HepG2 (cell line): Measurements from ENCODE around the gene LRRC51. TPM values are rescaled to one million over a fixed set of nuclear protein-coding genes. Genes with fewer than 3 reads are reported as not detected.

Experiments used
- ATAC-seq: fragments of 200-7000 bp; cut with Tn5 transposase; 3 replicates; pipeline ENCODE4 v1.9.1; 2020; ENCODE audit warnings: mild to moderate bottlenecking, moderate library complexity
- BruUV-seq: library from RNA; stranded (reverse); fragments of 400-500 nt; replicated peaks from 2 replicates; lab custom pipeline; 2021; lab: Mats Ljungman, UMichigan
- CTCF ChIA-PET: fragments of 300-600 bp; formaldehyde crosslinking; extraction: SDS; loops from one replicate; lab custom pipeline; 2021; ENCODE audit warnings: low total read pairs, inconsistent platforms, low intra/inter-chr PET ratio; lab: Yijun Ruan, JAX
- POLR2A ChIA-PET: fragments of 350-600 bp; sonication (Branson Sonifier 250); formaldehyde crosslinking; loops from one replicate; lab custom pipeline; 2020; ENCODE audit warnings: antibody characterized with exemption, inconsistent platforms; lab: Yijun Ruan, JAX
- DNase-seq: peaks from one replicate; pipeline ENCODE4 v3.0.0-alpha.2; 2015; ENCODE audit warnings: low spot score
- FAIRE-seq: peaks from 3 replicates; lab custom pipeline; 2011; peaks lifted over from hg19 to GRCh38; lab: Jason Lieb, UNC
- H2AFZ ChIP-seq: one replicate; pipeline ENCODE4 v1.6.1; 2011; ENCODE audit warnings: low read length, inconsistent platforms
- H3K27ac ChIP-seq: fragments of 300-600 bp; 3 replicates; pipeline ENCODE4 v1.8.0; 2011; ENCODE audit warnings: mixed run types, mild to moderate bottlenecking, mixed read lengths, low read length, inconsistent platforms; ENCODE audit not compliant: insufficient read depth; ENCODE audit errors: extremely low read length
- H3K27me3 ChIP-seq, 2 experiments: fragments of 200-600 bp in 1 of 2; 2 replicates in 1 of 2; 3 replicates in 1 of 2; pipeline versions ENCODE4 v1.6.0 to v1.8.0; 2011; ENCODE audit warnings: low read length in 2 of 2, mild to moderate bottlenecking in 2 of 2, moderate library complexity in 2 of 2, inconsistent platforms in 1 of 2; ENCODE audit not compliant: insufficient read depth in 2 of 2, control insufficient read depth in 1 of 2
- H3K36me3 ChIP-seq, 2 experiments: fragments of 200-600 bp in 1 of 2; replicated peaks in 1 of 2; 2 replicates in 1 of 2; 3 replicates in 1 of 2; pipeline versions ENCODE4 v1.5.1 to v1.8.0; 2011; ENCODE audit warnings: low read length in 2 of 2, inconsistent platforms in 1 of 2; ENCODE audit not compliant: insufficient read depth in 2 of 2, control insufficient read depth in 1 of 2
- H3K4me1 ChIP-seq: 2 replicates; pipeline ENCODE4 v1.5.1; 2012; ENCODE audit warnings: low read length, inconsistent platforms; ENCODE audit not compliant: insufficient read depth
- H3K4me2 ChIP-seq: 2 replicates; pipeline ENCODE4 v1.6.0; 2011; ENCODE audit warnings: low read depth, low read length, inconsistent platforms
- H3K4me3 ChIP-seq, 3 experiments: fragments of 200-600 bp in 1 of 3; sonication (generic), shearing (Covaris generic) in 1 of 3; replicated peaks in 1 of 3; 2 replicates each; pipeline ENCODE4 v1.5.1; 2011 to 2016; ENCODE audit warnings: low read length in 3 of 3, inconsistent platforms in 2 of 3, low read depth in 2 of 3, mild to moderate bottlenecking in 2 of 3, control low read depth in 1 of 3, mixed read lengths in 1 of 3; ENCODE audit not compliant: insufficient read depth in 1 of 3
- H3K79me2 ChIP-seq: one replicate; pipeline ENCODE4 v1.6.1; 2011; ENCODE audit warnings: low read length, inconsistent platforms; ENCODE audit not compliant: insufficient read depth
- H3K9ac ChIP-seq: 2 replicates; pipeline ENCODE4 v1.6.0; 2011; ENCODE audit warnings: mild to moderate bottlenecking, low read depth, low read length, inconsistent platforms; ENCODE audit not compliant: insufficient read depth
- H3K9me3 ChIP-seq: 2 replicates; pipeline ENCODE4 v1.5.1; 2012; ENCODE audit warnings: mild to moderate bottlenecking, low read length
- H4K20me1 ChIP-seq: 2 replicates; pipeline ENCODE4 v1.6.0; 2011; ENCODE audit warnings: inconsistent platforms, mild to moderate bottlenecking, low read length, moderate library complexity; ENCODE audit not compliant: insufficient read depth
- CERS6 ChIP-seq: sonication (generic); formaldehyde crosslinking; IDR thresholded peaks from 2 replicates; pipeline ENCODE4 v1.5.0; 2020; ENCODE audit warnings: missing genetic modification reagents
- GABPB1 ChIP-seq: IDR thresholded peaks from 2 replicates; pipeline ENCODE4 v1.6.1; 2016; ENCODE audit warnings: mild to moderate bottlenecking, missing genetic modification reagents, moderate library complexity, missing compliant biosample characterization
- HNF4A ChIP-seq: sonication (generic); formaldehyde crosslinking; IDR thresholded peaks from 2 replicates; pipeline ENCODE4 v1.4.0; 2020; ENCODE audit warnings: missing genetic modification reagents
- KAT7 ChIP-seq: IDR thresholded peaks from 2 replicates; pipeline ENCODE4 v1.6.1; 2018; ENCODE audit warnings: borderline replicate concordance, missing compliant biosample characterization
- TP53 ChIP-seq: sonication (generic); formaldehyde crosslinking; conservative IDR thresholded peaks from 2 replicates; pipeline ENCODE4 v1.4.0; 2020; ENCODE audit warnings: missing genetic modification reagents
- ZNF333 ChIP-seq: sonication (generic); formaldehyde crosslinking; IDR thresholded peaks from 2 replicates; pipeline ENCODE4 v1.4.0; 2020; ENCODE audit warnings: mild to moderate bottlenecking, missing genetic modification reagents, borderline replicate concordance
- ZNF674 ChIP-seq: sonication (generic); formaldehyde crosslinking; IDR thresholded peaks from 2 replicates; pipeline ENCODE4 v1.5.0; 2020; ENCODE audit warnings: low read depth, mild to moderate bottlenecking, missing genetic modification reagents
- WGBS: methylation state at CpG from one replicate; pipeline ENCODE4 v1.1.6; 2017; ENCODE audit warnings: low lambda C conversion rate; 5-methylcytosine and 5-hydroxymethylcytosine counted together
- in situ Hi-C: cut with HindIII; loops from 2 replicates; pipeline ENCODE4 v1.10.0; 2017; ENCODE audit warnings: low pct_unique_long_range_greater_than_20kb; ENCODE audit not compliant: extremely low pct_ligation_motif_present
- intact Hi-C: fragments of 100-400 bp; cut with micrococcal nuclease; formaldehyde crosslinking; loops from one replicate; pipeline ENCODE4 v1.10.0; 2022; ENCODE audit not compliant: unreplicated experiment
- polyA plus RNA-seq, 8 experiments: library from polyadenylated mRNA; depleted of rRNA in 3 of 8; stranded (reverse) in 7 of 8; unstranded in 1 of 8; fragments of >200 nt; fragmentation: Illumina TruSeq in 4 of 8; extraction: Trizol in 4 of 8; gene quantifications; 2 replicates each; pipeline versions ENCODE4 v1.2.1 to v1.2.3, GENCODE V29; 2011 to 2016; ENCODE audit warnings: low read depth in 4 of 8, missing spikeins in 1 of 8, mixed read lengths in 1 of 8; ENCODE audit not compliant: insufficient read depth in 1 of 8
- total RNA-seq, 5 experiments: library from RNA; depleted of rRNA; stranded (reverse); fragments of >200 nt; fragmentation: Illumina TruSeq; extraction: Trizol; gene quantifications; 2 replicates each; pipeline ENCODE4 v1.2.3, GENCODE V29; 2016; ENCODE audit warnings: low read depth in 1 of 5
- TF ChIP-seq, protein P1 (sequence below): sonication (generic); formaldehyde crosslinking; IDR thresholded peaks from 2 replicates; pipeline ENCODE4 v1.9.0; 2021; ENCODE audit warnings: missing genetic modification reagents, mild to moderate bottlenecking, borderline replicate concordance
- TF ChIP-seq, protein P2 (sequence below): sonication (generic); formaldehyde crosslinking; IDR thresholded peaks from 2 replicates; pipeline ENCODE4 v1.5.0; 2020; ENCODE audit warnings: mild to moderate bottlenecking, missing genetic modification reagents

The LRRC51 gene
- total and polyA plus RNA-seq, 2 of the 13 experiments (the other 11 are each of a cell fraction or from before 2014, with no cell fraction given): 5.3 to 6.0 TPM

GRCh38 chr11:72116019-72116755 is 35.5 kb downstream of the LRRC51 start:
- CTCF ChIA-PET: no interaction called here
- Histone ChIP-seq H3K27ac (no peak overlapping the region), H3K9ac (no peak overlapping the region), H2AFZ (no peak overlapping the region), H4K20me1 (no peaks in the 10 kb centered on the region), H3K36me3 (no peaks in the 10 kb centered on the region), H3K4me1 (peaks cover 21% of the 10 kb centered on the region), H3K27me3 (peaks cover 1 to 9% of the 10 kb centered on the region in 2 experiments; a peak in 1 of 5 replicates), H3K79me2 (no peaks in the 10 kb centered on the region), H3K4me3 (no peak overlapping the region)
- BruUV-seq: no TSS peak
- FAIRE-seq (no peak), ATAC-seq (no peak)
- intact Hi-C loops: no loop called here
- no peak for TF ChIP-seq KAT7
- TF ChIP-seq, protein P1, sequence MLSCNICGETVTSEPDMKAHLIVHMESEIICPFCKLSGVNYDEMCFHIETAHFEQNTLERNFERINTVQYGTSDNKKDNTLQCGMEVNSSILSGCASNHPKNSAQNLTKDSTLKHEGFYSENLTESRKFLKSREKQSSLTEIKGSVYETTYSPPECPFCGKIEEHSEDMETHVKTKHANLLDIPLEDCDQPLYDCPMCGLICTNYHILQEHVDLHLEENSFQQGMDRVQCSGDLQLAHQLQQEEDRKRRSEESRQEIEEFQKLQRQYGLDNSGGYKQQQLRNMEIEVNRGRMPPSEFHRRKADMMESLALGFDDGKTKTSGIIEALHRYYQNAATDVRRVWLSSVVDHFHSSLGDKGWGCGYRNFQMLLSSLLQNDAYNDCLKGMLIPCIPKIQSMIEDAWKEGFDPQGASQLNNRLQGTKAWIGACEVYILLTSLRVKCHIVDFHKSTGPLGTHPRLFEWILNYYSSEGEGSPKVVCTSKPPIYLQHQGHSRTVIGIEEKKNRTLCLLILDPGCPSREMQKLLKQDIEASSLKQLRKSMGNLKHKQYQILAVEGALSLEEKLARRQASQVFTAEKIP (CRISPR knock-in tag): no peak
- TF ChIP-seq ZNF333 (CRISPR knock-in tag): no peak
- TF ChIP-seq ZNF674: no peak
- no peak for TF ChIP-seq HNF4A
- TF ChIP-seq GABPB1 (CRISPR knock-in tag): no peak
- no peak for TF ChIP-seq TP53
- TF ChIP-seq CERS6 (CRISPR knock-in tag): no peak
- TF ChIP-seq, protein P2, sequence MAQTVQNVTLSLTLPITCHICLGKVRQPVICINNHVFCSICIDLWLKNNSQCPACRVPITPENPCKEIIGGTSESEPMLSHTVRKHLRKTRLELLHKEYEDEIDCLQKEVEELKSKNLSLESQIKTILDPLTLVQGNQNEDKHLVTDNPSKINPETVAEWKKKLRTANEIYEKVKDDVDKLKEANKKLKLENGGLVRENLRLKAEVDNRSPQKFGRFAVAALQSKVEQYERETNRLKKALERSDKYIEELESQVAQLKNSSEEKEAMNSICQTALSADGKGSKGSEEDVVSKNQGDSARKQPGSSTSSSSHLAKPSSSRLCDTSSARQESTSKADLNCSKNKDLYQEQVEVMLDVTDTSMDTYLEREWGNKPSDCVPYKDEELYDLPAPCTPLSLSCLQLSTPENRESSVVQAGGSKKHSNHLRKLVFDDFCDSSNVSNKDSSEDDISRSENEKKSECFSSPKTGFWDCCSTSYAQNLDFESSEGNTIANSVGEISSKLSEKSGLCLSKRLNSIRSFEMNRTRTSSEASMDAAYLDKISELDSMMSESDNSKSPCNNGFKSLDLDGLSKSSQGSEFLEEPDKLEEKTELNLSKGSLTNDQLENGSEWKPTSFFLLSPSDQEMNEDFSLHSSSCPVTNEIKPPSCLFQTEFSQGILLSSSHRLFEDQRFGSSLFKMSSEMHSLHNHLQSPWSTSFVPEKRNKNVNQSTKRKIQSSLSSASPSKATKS (CRISPR knock-in tag): no peak
- TF ChIP-seq, all 625 proteins: peak for 0
- DNase-seq: no peak
- H3K9me3 ChIP-seq: no peaks in the 10 kb centered on the region
- in situ Hi-C loops: no loop called here
- 17% methylated on average over 6 of the region's 6 CpGs for WGBS
- POLR2A ChIA-PET: no interaction called here
- H3K4me2 ChIP-seq: no peak overlapping the region
